H9 (cell line): Measurements from ENCODE around the gene EVC. TPM values are rescaled to one million over a fixed set of nuclear protein-coding genes. Genes with fewer than 3 reads are reported as not detected.

Source experiments
- DNase-seq: peaks from one replicate; pipeline ENCODE4 v3.0.0-alpha.2; 2017
- H2AFZ ChIP-seq: one replicate; pipeline ENCODE4 v1.6.1; 2013; ENCODE audit warnings: mild to moderate bottlenecking, low read length, control low read depth, moderate library complexity
- H2AK5ac ChIP-seq: 2 replicates; pipeline ENCODE4 v1.6.1; 2013; ENCODE audit warnings: low read length, control low read depth, mixed read lengths; ENCODE audit not compliant: insufficient read length
- H2BK120ac ChIP-seq: one replicate; pipeline ENCODE4 v1.6.1; 2013; ENCODE audit warnings: low read depth, mild to moderate bottlenecking, low read length, control low read depth, inconsistent platforms; ENCODE audit not compliant: poor library complexity, severe bottlenecking
- H2BK12ac ChIP-seq: 2 replicates; pipeline ENCODE4 v1.6.1; 2013; ENCODE audit warnings: low read length, control low read depth, mixed read lengths, low read depth; ENCODE audit not compliant: insufficient read length
- H2BK15ac ChIP-seq: 2 replicates; pipeline ENCODE4 v1.6.1; 2013; ENCODE audit warnings: low read depth, low read length, control low read depth
- H2BK20ac ChIP-seq: one replicate; pipeline ENCODE4 v1.6.1; 2013; ENCODE audit warnings: low read depth, mild to moderate bottlenecking, low read length, control low read depth, inconsistent platforms; ENCODE audit not compliant: poor library complexity, severe bottlenecking
- H2BK5ac ChIP-seq: 2 replicates; pipeline ENCODE4 v1.6.1; 2013; ENCODE audit warnings: low read length, control low read depth, mixed read lengths; ENCODE audit not compliant: insufficient read length
- H3K14ac ChIP-seq: 2 replicates; pipeline ENCODE4 v1.6.1; 2013; ENCODE audit warnings: low read length, control low read depth; ENCODE audit not compliant: insufficient read depth
- H3K18ac ChIP-seq: 2 replicates; pipeline ENCODE4 v1.6.1; 2013; ENCODE audit warnings: low read depth, mild to moderate bottlenecking, mixed read lengths, low read length, control low read depth; ENCODE audit not compliant: insufficient read length
- H3K23ac ChIP-seq: 2 replicates; pipeline ENCODE4 v1.6.1; 2013; ENCODE audit warnings: low read length, control low read depth, mixed read lengths, low read depth; ENCODE audit not compliant: insufficient read length
- H3K23me2 ChIP-seq: 2 replicates; pipeline ENCODE4 v1.6.1; 2013; ENCODE audit warnings: low read depth, mild to moderate bottlenecking, mixed read lengths, low read length, control low read depth; ENCODE audit not compliant: insufficient read length, poor library complexity, severe bottlenecking
- H3K27ac ChIP-seq: 2 replicates; pipeline ENCODE4 v1.5.1; 2013; ENCODE audit warnings: low read length, control low read depth, mixed read lengths, low read depth; ENCODE audit not compliant: insufficient read length
- H3K27me3 ChIP-seq: 2 replicates; pipeline ENCODE4 v1.6.1; 2013; ENCODE audit warnings: low read length, control low read depth, inconsistent platforms; ENCODE audit not compliant: insufficient read depth
- H3K4ac ChIP-seq: 2 replicates; pipeline ENCODE4 v1.6.1; 2013; ENCODE audit warnings: low read depth, mild to moderate bottlenecking, control low read depth, inconsistent platforms, low read length, moderate library complexity
- H3K4me1 ChIP-seq: 2 replicates; pipeline ENCODE4 v1.6.1; 2013; ENCODE audit warnings: low read length, control low read depth, inconsistent platforms; ENCODE audit not compliant: insufficient read depth
- H3K4me2 ChIP-seq: 2 replicates; pipeline ENCODE4 v1.6.1; 2013; ENCODE audit warnings: low read length, control low read depth, mixed read lengths; ENCODE audit not compliant: insufficient read length, insufficient read depth
- H3K56ac ChIP-seq: 2 replicates; pipeline ENCODE4 v1.6.1; 2013; ENCODE audit warnings: low read depth, mild to moderate bottlenecking, mixed read lengths, low read length, control low read depth; ENCODE audit not compliant: insufficient read length
- H3K79me1 ChIP-seq: 2 replicates; pipeline ENCODE4 v1.6.1; 2013; ENCODE audit warnings: low read depth, mild to moderate bottlenecking, moderate library complexity, low read length, control low read depth, inconsistent platforms; ENCODE audit not compliant: insufficient read depth, poor library complexity, severe bottlenecking
- H3K79me2 ChIP-seq: 2 replicates; pipeline ENCODE4 v1.6.1; 2013; ENCODE audit warnings: low read length, control low read depth, inconsistent platforms; ENCODE audit not compliant: insufficient read depth
- H3K9ac ChIP-seq: 2 replicates; pipeline ENCODE4 v1.6.1; 2013; ENCODE audit warnings: low read length, control low read depth, mixed read lengths; ENCODE audit not compliant: insufficient read length; ENCODE audit errors: extremely low read depth
- H3K9me3 ChIP-seq: one replicate; pipeline ENCODE4 v1.6.1; 2013; ENCODE audit warnings: low read depth, low read length, inconsistent platforms; ENCODE audit not compliant: control insufficient read depth
- H3T11ph ChIP-seq: one replicate; pipeline ENCODE4 v1.6.1; 2013; ENCODE audit warnings: mild to moderate bottlenecking, low read length, control low read depth, inconsistent platforms
- H4K20me1 ChIP-seq: one replicate; pipeline ENCODE4 v1.6.1; 2013; ENCODE audit not compliant: control insufficient read depth, insufficient read length, insufficient read depth
- H4K5ac ChIP-seq: 2 replicates; pipeline ENCODE4 v1.6.1; 2013; ENCODE audit warnings: low read depth, mild to moderate bottlenecking, mixed read lengths, low read length, control low read depth; ENCODE audit not compliant: insufficient read length
- H4K8ac ChIP-seq: replicated peaks from 2 replicates; pipeline ENCODE4 v1.6.1; 2013; ENCODE audit warnings: low read length, control low read depth, mixed read lengths, low read depth; ENCODE audit not compliant: insufficient read length
- H4K91ac ChIP-seq: 2 replicates; pipeline ENCODE4 v1.6.1; 2013; ENCODE audit warnings: low read depth, mild to moderate bottlenecking, moderate library complexity, mixed read lengths, low read length, control low read depth; ENCODE audit not compliant: insufficient read length
- H3K27ac Mint-ChIP-seq, 3 experiments: 2 replicates in 2 of 3; 3 replicates in 1 of 3; pipeline ENCODE4 v1.8.0; 2020 to 2021; ENCODE audit warnings: mixed read lengths in 3 of 3, mild to moderate bottlenecking in 1 of 3, moderate library complexity in 1 of 3
- H3K27me3 Mint-ChIP-seq: 2 replicates; pipeline ENCODE4 v1.8.0; 2021; ENCODE audit warnings: low read depth, mild to moderate bottlenecking, moderate library complexity, mixed read lengths
- H3K36me3 Mint-ChIP-seq, 3 experiments: 2 replicates in 2 of 3; 3 replicates in 1 of 3; pipeline ENCODE4 v1.8.0; 2020 to 2021; ENCODE audit warnings: low read depth in 3 of 3, mixed read lengths in 3 of 3; ENCODE audit not compliant: insufficient read depth in 1 of 3
- H3K4me1 Mint-ChIP-seq, 2 experiments: 2 replicates each; pipeline ENCODE4 v1.8.0; 2020; ENCODE audit warnings: mixed read lengths in 2 of 2
- H3K4me3 Mint-ChIP-seq, 2 experiments: 2 replicates in 1 of 2; 3 replicates in 1 of 2; pipeline ENCODE4 v1.8.0; 2020 to 2021; ENCODE audit warnings: mild to moderate bottlenecking in 2 of 2, mixed read lengths in 2 of 2, moderate library complexity in 1 of 2
- H3K9me3 Mint-ChIP-seq, 2 experiments: 2 replicates in 1 of 2; 3 replicates in 1 of 2; pipeline ENCODE4 v1.8.0; 2020; ENCODE audit warnings: mild to moderate bottlenecking in 2 of 2, mixed read lengths in 2 of 2, moderate library complexity in 1 of 2
- CTCF ChIP-seq: fragments of 200-600 bp; sonication (generic); conservative IDR thresholded peaks from 3 replicates; pipeline ENCODE4 v1.8.0; 2021; ENCODE audit warnings: antibody characterized with exemption, mild to moderate bottlenecking
- WGBS: extraction: QIAGEN DNeasy Blood & Tissue Kit; methylation state at CpG from one replicate; pipeline ENCODE4 v1.1.7; 2013; ENCODE audit warnings: missing lambda C conversion rate, low lambda C conversion rate, mixed read lengths; ENCODE audit not compliant: insufficient read length; ENCODE audit errors: extremely low coverage; 5-methylcytosine and 5-hydroxymethylcytosine counted together
- total RNA-seq: library from RNA; stranded (reverse); gene quantifications from 2 replicates; pipeline ENCODE4 v1.2.1, GENCODE V29; 2021

Gene EVC
- total RNA-seq, 1 experiment from 2014 or later, result 10.1 TPM

GRCh38 chr4:5746829-5747737 lies 36.1 kb downstream of the EVC start:
- H3K27me3 ChIP-seq, result no peaks in the 10 kb centered on the region
- no CpG with 5 or more reads among the region's 12 CpGs for WGBS
- H3K27me3 Mint-ChIP-seq, result no peaks in the 10 kb centered on the region; the same call in 1 of the 2 replicates
- peaks cover 16 to 42% (median 28%) of the 10 kb centered on the region in 3 experiments for H3K36me3 Mint-ChIP-seq
- H3K4me3 Mint-ChIP-seq, result no peak overlapping the region
- H3K27ac ChIP-seq, result no peak overlapping the region
- H2BK12ac ChIP-seq, result no peak overlapping the region
- peaks cover 12 to 15% of the 10 kb centered on the region in 2 experiments for H3K4me1 Mint-ChIP-seq
- no peak overlapping the region for H2BK120ac ChIP-seq
- H3K23ac ChIP-seq, result no peak overlapping the region
- no peak overlapping the region; the same call in 1 of the 2 replicates for H3K14ac ChIP-seq
- no peak overlapping the region for H2BK20ac ChIP-seq
- no peak overlapping the region for H4K91ac ChIP-seq
- H3K4me1 ChIP-seq, result peaks cover 10% of the 10 kb centered on the region; the same call in 1 of the 2 replicates
- H3K9me3 Mint-ChIP-seq, result no peaks in the 10 kb centered on the region
- H3T11ph ChIP-seq, result no peak overlapping the region
- no peak overlapping the region for H3K56ac ChIP-seq
- H2AK5ac ChIP-seq, result no peak overlapping the region
- H3K79me2 ChIP-seq, result no peaks in the 10 kb centered on the region
- H4K5ac ChIP-seq, result no peak overlapping the region
- H3K9me3 ChIP-seq, result peaks cover 7% of the 10 kb centered on the region
- no peaks in the 10 kb centered on the region for H3K23me2 ChIP-seq
- H2BK15ac ChIP-seq, result no peak overlapping the region
- no peak for TF ChIP-seq CTCF
- no peak overlapping the region for H3K4ac ChIP-seq
- H3K9ac ChIP-seq, result no peak overlapping the region
- no peak overlapping the region for H3K27ac Mint-ChIP-seq
- no peak overlapping the region for H4K8ac ChIP-seq
- no peak overlapping the region for H3K4me2 ChIP-seq
- DNase-seq, result no peak
- no peaks in the 10 kb centered on the region for H4K20me1 ChIP-seq
- H2BK5ac ChIP-seq, result no peak overlapping the region
- no peak overlapping the region for H3K18ac ChIP-seq
- H3K79me1 ChIP-seq, result no peaks in the 10 kb centered on the region
- H2AFZ ChIP-seq, result no peak overlapping the region
